HG03064 (cell line): Measurements from ENCODE around the gene ADCY3.

Experiments used
- ATAC-seq: cut with Tn5 transposase; IDR thresholded peaks from one replicate; pipeline ENCODE4 v1.9.1; 2021; ENCODE audit warnings: low read depth; ENCODE audit not compliant: unreplicated experiment

Gene ADCY3

GRCh38 chr2:24787532-24787931, 132.5 kb downstream of the ADCY3 start:
- ATAC-seq: no peak

GRCh38 chr2:24785671-24786321, 134.2 kb downstream of the ADCY3 start:
- peak; percentile 76 for ATAC-seq

- ATAC-seq: no peak
Measured at GRCh38 chr2:24783641-24784040, 136.4 kb downstream of the ADCY3 start.

- no peak for ATAC-seq
Measured at GRCh38 chr2:24779116-24779515, 140.9 kb downstream of the ADCY3 start.

DNA sequence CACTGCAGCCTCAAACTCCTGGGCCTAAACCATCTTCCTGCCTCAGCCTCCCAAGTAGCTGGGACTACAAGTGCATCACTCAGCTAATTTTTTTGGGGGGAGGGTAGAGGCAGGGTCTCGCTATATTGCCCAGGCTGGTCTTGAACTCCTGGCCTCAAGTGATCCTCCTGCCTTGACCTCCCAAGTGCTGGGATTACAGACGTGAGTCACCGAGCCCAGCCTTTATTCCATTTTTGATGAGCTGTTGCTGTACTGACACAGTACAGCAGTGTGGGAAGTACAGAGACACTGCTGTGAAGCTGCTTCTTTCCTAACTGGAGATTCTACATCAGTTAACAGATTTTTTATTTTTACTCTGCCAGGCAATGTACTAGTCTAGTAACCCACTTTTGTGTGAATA, 145.7 kb downstream of the ADCY3 start:
- ATAC-seq: no peak

GRCh38 chr2:24771764-24772586, 148.1 kb downstream of the ADCY3 start:
- no peak for ATAC-seq

DNA sequence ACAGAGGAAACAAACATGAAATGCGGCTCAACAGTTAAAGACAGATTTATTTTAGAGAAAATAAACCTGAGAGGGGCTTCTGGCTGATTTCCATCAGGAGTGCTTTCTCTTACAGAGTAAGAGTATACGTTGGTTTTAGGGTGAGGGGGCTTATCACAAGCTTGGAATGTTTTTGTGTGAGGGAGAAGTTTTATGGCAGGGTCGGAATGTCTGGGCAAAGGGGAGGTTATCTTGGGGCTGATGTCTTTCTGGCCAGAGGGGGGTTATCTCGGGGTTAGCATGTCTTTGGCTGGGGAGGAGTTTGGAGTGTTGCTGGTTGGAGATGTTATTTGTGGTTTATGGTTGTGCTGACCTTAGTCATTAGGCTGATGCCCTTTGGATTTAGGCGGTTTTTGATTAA, 149.0 kb downstream of the ADCY3 start:
- no peak for ATAC-seq
